Glutamatergic neuron (in vitro differentiated cells): ENCODE results near the gene CFAP126. TPM values are rescaled to one million over a fixed set of nuclear protein-coding genes. Genes with fewer than 3 reads are reported as not detected.
"Not testable (repeated sequence)": the region's sequence is repeated elsewhere in the genome, so short reads cannot be mapped to it uniquely, and the experiment has no call there.

ENCODE experiments used
- DNase-seq: peaks from one replicate; pipeline ENCODE4 v3.0.0; 2022
- H3K27ac Mint-ChIP-seq: one replicate; pipeline ENCODE4 v1.8.0; 2020; ENCODE audit warnings: mild to moderate bottlenecking, mixed read lengths, inconsistent platforms; ENCODE audit not compliant: unreplicated experiment
- H3K27me3 Mint-ChIP-seq: one replicate; pipeline ENCODE4 v1.8.0; 2020; ENCODE audit warnings: mild to moderate bottlenecking, moderate library complexity, mixed read lengths, inconsistent platforms; ENCODE audit not compliant: unreplicated experiment
- H3K36me3 Mint-ChIP-seq: one replicate; pipeline ENCODE4 v1.8.0; 2020; ENCODE audit warnings: mild to moderate bottlenecking, mixed read lengths, inconsistent platforms; ENCODE audit not compliant: unreplicated experiment
- H3K4me1 Mint-ChIP-seq: one replicate; pipeline ENCODE4 v1.8.0; 2020; ENCODE audit warnings: mild to moderate bottlenecking, low read depth, mixed read lengths, inconsistent platforms; ENCODE audit not compliant: unreplicated experiment
- H3K4me3 Mint-ChIP-seq: one replicate; pipeline ENCODE4 v1.8.0; 2020; ENCODE audit warnings: mild to moderate bottlenecking, mixed read lengths, inconsistent platforms; ENCODE audit not compliant: unreplicated experiment
- H3K9me3 Mint-ChIP-seq: one replicate; pipeline ENCODE4 v1.8.0; 2020; ENCODE audit warnings: mild to moderate bottlenecking, moderate library complexity, mixed read lengths, inconsistent platforms; ENCODE audit not compliant: unreplicated experiment
- CTCF ChIP-seq: fragments of 200-600 bp; sonication (generic); IDR thresholded peaks from one replicate; pipeline ENCODE4 v1.5.0; 2021; ENCODE audit not compliant: partially characterized antibody, unreplicated experiment
- total RNA-seq: library from RNA; stranded (reverse); fragmentation: NEBNext Ultra II Directional; extraction: Animal tissue kit (Norgen Biotek cat#: 25700); gene quantifications from one replicate; pipeline ENCODE4 v1.2.1, GENCODE V29; 2021; ENCODE audit not compliant: unreplicated experiment

The CFAP126 gene
- total RNA-seq, 1 donor from 2014 or later = not detected

- peaks cover 2% of the 10 kb centered on the region for H3K4me1 Mint-ChIP-seq
- H3K9me3 Mint-ChIP-seq = peaks cover 15% of the 10 kb centered on the region
- H3K27me3 Mint-ChIP-seq = peaks cover 12% of the 10 kb centered on the region
- no peak overlapping the region for H3K4me3 Mint-ChIP-seq
- no peak for DNase-seq
- H3K36me3 Mint-ChIP-seq = no peaks in the 10 kb centered on the region
- H3K27ac Mint-ChIP-seq = no peak overlapping the region
- TF ChIP-seq CTCF = no peak
Observed at GRCh38 chr1:161404051-161404597, 36.4 kb upstream of the CFAP126 start.

GRCh38 chr1:161402446-161402845 lies 34.8 kb upstream of the CFAP126 start:
- no peak for TF ChIP-seq CTCF
- H3K27ac Mint-ChIP-seq = no peak overlapping the region
- no peaks in the 10 kb centered on the region for H3K36me3 Mint-ChIP-seq
- no peak overlapping the region for H3K4me3 Mint-ChIP-seq
- peaks cover 17% of the 10 kb centered on the region for H3K27me3 Mint-ChIP-seq
- DNase-seq = no peak
- peaks cover 4% of the 10 kb centered on the region for H3K4me1 Mint-ChIP-seq
- peaks cover 19% of the 10 kb centered on the region for H3K9me3 Mint-ChIP-seq

- peak; percentile 77 for DNase-seq
- peaks cover 17% of the 10 kb centered on the region for H3K27me3 Mint-ChIP-seq
- peak; percentile 51 for TF ChIP-seq CTCF
- H3K36me3 Mint-ChIP-seq = no peaks in the 10 kb centered on the region
- H3K4me3 Mint-ChIP-seq = peak overlapping the region; percentile 96
- H3K4me1 Mint-ChIP-seq = peaks cover 4% of the 10 kb centered on the region
- H3K9me3 Mint-ChIP-seq = peaks cover 20% of the 10 kb centered on the region
- peak overlapping the region; percentile 99 for H3K27ac Mint-ChIP-seq
Observed at GRCh38 chr1:161399257-161399998, 31.8 kb upstream of the CFAP126 start.

GRCh38 chr1:161398900-161399256 lies 31.2 kb upstream of the CFAP126 start:
- DNase-seq = no peak
- peaks cover 17% of the 10 kb centered on the region for H3K27me3 Mint-ChIP-seq
- TF ChIP-seq CTCF = no peak
- H3K4me1 Mint-ChIP-seq = peaks cover 4% of the 10 kb centered on the region
- peak overlapping the region; percentile 99 for H3K27ac Mint-ChIP-seq
- peak overlapping the region; percentile 96 for H3K4me3 Mint-ChIP-seq
- no peaks in the 10 kb centered on the region for H3K36me3 Mint-ChIP-seq
- peaks cover 21% of the 10 kb centered on the region for H3K9me3 Mint-ChIP-seq

GRCh38 chr1:161397038-161397437 lies 29.4 kb upstream of the CFAP126 start:
- H3K27me3 Mint-ChIP-seq = peaks cover 17% of the 10 kb centered on the region
- not testable (repeated sequence) for H3K27ac Mint-ChIP-seq, H3K4me3 Mint-ChIP-seq, DNase-seq, H3K36me3 Mint-ChIP-seq, H3K4me1 Mint-ChIP-seq
- H3K9me3 Mint-ChIP-seq = peaks cover 21% of the 10 kb centered on the region
